HCT116 (cell line): Measurements from ENCODE around the gene FOXK2. TPM values are rescaled to one million over a fixed set of nuclear protein-coding genes. Genes with fewer than 3 reads are reported as not detected.

ENCODE experiments used
- ATAC-seq: fragments of 200-7000 bp; cut with Tn5 transposase; 2 replicates; pipeline ENCODE4 v1.9.1; 2020; ENCODE audit warnings: mild to moderate bottlenecking, moderate library complexity
- BruUV-seq: library from RNA; stranded (reverse); fragments of 400-500 nt; replicated peaks from 2 replicates; lab custom pipeline; 2021; lab: Mats Ljungman, UMichigan
- CTCF ChIA-PET: fragments of 300-600 bp; sonication (Branson Sonifier 250); formaldehyde crosslinking; loops from one replicate; lab custom pipeline; 2021; ENCODE audit warnings: antibody characterized with exemption; lab: Charles Lee
- POLR2A ChIA-PET: fragments of 300-600, 350-600 bp; sonication (Branson Sonifier 250); formaldehyde crosslinking; loops from one replicate; lab custom pipeline; 2021; ENCODE audit warnings: antibody characterized with exemption; lab: Charles Lee
- RAD21 ChIA-PET, 2 experiments: fragments of 300-600 bp; sonication (Branson Sonifier 250); formaldehyde crosslinking; loops; one replicate each; lab custom pipeline; 2023; ENCODE audit warnings: low total read pairs in 2 of 2; ENCODE audit not compliant: uncharacterized antibody in 2 of 2, unreplicated experiment in 2 of 2, low non-redundant PET in 1 of 2; lab: Charles Lee
- DNase-seq: peaks from one replicate; pipeline ENCODE4 v3.0.0-alpha.2; 2010; ENCODE audit warnings: low read depth, low spot score
- H2AFZ ChIP-seq: fragments of 200-600 bp; shearing (Covaris generic), sonication (generic); 2 replicates; pipeline ENCODE4 v1.6.1; 2017; ENCODE audit warnings: low read depth, mixed run types, mixed read lengths, antibody characterized with exemption, low read length; ENCODE audit not compliant: poor library complexity, severe bottlenecking
- H3K27ac ChIP-seq: 2 replicates; pipeline ENCODE4 v1.5.1; 2012; ENCODE audit warnings: low read depth, low read length
- H3K27me3 ChIP-seq: fragments of 200-600 bp; sonication (generic); 2 replicates; pipeline ENCODE4 v1.6.1; 2016; ENCODE audit warnings: mixed run types, low read length, mixed read lengths; ENCODE audit not compliant: insufficient read depth
- H3K36me3 ChIP-seq, 2 experiments: fragments of 200-500 bp in 1 of 2; fragments of 200-600 bp in 1 of 2; sonication (Bioruptor generic) in 1 of 2; sonication (generic) in 1 of 2; 2 replicates each; pipeline versions ENCODE4 v1.5.1 to v1.6.1; 2014 to 2016; ENCODE audit warnings: low read length in 2 of 2, inconsistent platforms in 1 of 2, mixed read lengths in 1 of 2, mixed run types in 1 of 2; ENCODE audit not compliant: insufficient read depth in 2 of 2, control insufficient read depth in 1 of 2
- H3K4me1 ChIP-seq, 2 experiments: fragments of 200-600 bp in 1 of 2; sonication (generic) in 1 of 2; 2 replicates each; pipeline versions ENCODE4 v1.5.1 to v1.6.1; 2012 to 2017; ENCODE audit warnings: low read length in 2 of 2, inconsistent platforms in 1 of 2, mild to moderate bottlenecking in 1 of 2, mixed read lengths in 1 of 2, mixed run types in 1 of 2, moderate library complexity in 1 of 2; ENCODE audit not compliant: insufficient read depth in 2 of 2, control insufficient read depth in 1 of 2
- H3K4me2 ChIP-seq: fragments of 200-600 bp; sonication (generic); 2 replicates; pipeline ENCODE4 v1.6.1; 2017; ENCODE audit warnings: mixed run types, low read length, mixed read lengths
- H3K4me3 ChIP-seq, 2 experiments: fragments of 200-600 bp in 1 of 2; sonication (generic) in 1 of 2; replicated peaks in 1 of 2; 2 replicates each; pipeline ENCODE4 v1.5.1; 2011 to 2016; ENCODE audit warnings: low read length in 2 of 2, control low read depth in 1 of 2, low read depth in 1 of 2, mild to moderate bottlenecking in 1 of 2, mixed read lengths in 1 of 2, mixed run types in 1 of 2
- H3K79me2 ChIP-seq: fragments of 200-600 bp; sonication (generic); 2 replicates; pipeline ENCODE4 v1.6.1; 2017; ENCODE audit warnings: mild to moderate bottlenecking, mixed run types, low read length, moderate library complexity, mixed read lengths; ENCODE audit not compliant: insufficient read depth
- H3K9ac ChIP-seq: fragments of 200-600 bp; sonication (generic); 2 replicates; pipeline ENCODE4 v1.6.1; 2016; ENCODE audit warnings: low read length, mixed read lengths
- H3K9me2 ChIP-seq: fragments of 200-600 bp; sonication (generic), shearing (Covaris generic); 2 replicates; pipeline ENCODE4 v1.6.1; 2017; ENCODE audit warnings: mixed run types, mild to moderate bottlenecking, moderate library complexity; ENCODE audit not compliant: insufficient read depth
- H3K9me3 ChIP-seq, 2 experiments: fragments of 200-500 bp in 1 of 2; fragments of 200-600 bp in 1 of 2; sonication (Bioruptor generic) in 1 of 2; sonication (generic) in 1 of 2; 2 replicates each; pipeline ENCODE4 v1.6.1; 2014 to 2017; ENCODE audit warnings: low read length in 2 of 2, mixed read lengths in 2 of 2, inconsistent platforms in 1 of 2, low read depth in 1 of 2, mild to moderate bottlenecking in 1 of 2, mixed run types in 1 of 2, moderate library complexity in 1 of 2; ENCODE audit not compliant: control insufficient read depth in 1 of 2, insufficient read depth in 1 of 2
- H4K20me1 ChIP-seq: fragments of 200-600 bp; sonication (generic), shearing (Covaris generic); 2 replicates; pipeline ENCODE4 v1.6.1; 2017; ENCODE audit warnings: mixed run types, mild to moderate bottlenecking, moderate library complexity; ENCODE audit not compliant: insufficient read depth
- ELF1 ChIP-seq: IDR thresholded peaks from 2 replicates; pipeline ENCODE4 v1.6.1; 2012; ENCODE audit warnings: low read depth, borderline replicate concordance
- POLR2A ChIP-seq: IDR thresholded peaks from 2 replicates; pipeline ENCODE4 v1.7.0; 2011; ENCODE audit warnings: borderline replicate concordance; ENCODE audit not compliant: insufficient read depth, insufficient read length; ENCODE audit errors: extremely low read depth
- SIN3A ChIP-seq: IDR thresholded peaks from 2 replicates; pipeline ENCODE4 v1.6.1; 2012; ENCODE audit warnings: low read depth
- SP1 ChIP-seq: IDR thresholded peaks from 2 replicates; pipeline ENCODE4 v1.6.1; 2012; ENCODE audit warnings: low read depth
- SRF ChIP-seq: IDR thresholded peaks from 2 replicates; pipeline ENCODE4 v1.6.1; 2012; ENCODE audit warnings: low read depth
- ZNF274 ChIP-seq: fragments of 200-500 bp; sonication (Bioruptor generic); IDR thresholded peaks from 2 replicates; pipeline ENCODE4 v1.6.1; 2014; ENCODE audit warnings: mild to moderate bottlenecking, low read depth, low read length, inconsistent platforms
- intact Hi-C: fragments of 100-400 bp; cut with micrococcal nuclease; formaldehyde crosslinking; loops from 2 replicates; pipeline ENCODE4 v1.10.0; 2022
- total RNA-seq: library from RNA; stranded (reverse); gene quantifications from one replicate; pipeline ENCODE4 v1.2.1, GENCODE V29; 2021; ENCODE audit not compliant: unreplicated experiment
- TF ChIP-seq, protein P1 (sequence below): IDR thresholded peaks from 2 replicates; pipeline ENCODE4 v1.6.1; 2012

The FOXK2 gene
- total RNA-seq, 1 experiment from 2014 or later, result 122 TPM

DNA sequence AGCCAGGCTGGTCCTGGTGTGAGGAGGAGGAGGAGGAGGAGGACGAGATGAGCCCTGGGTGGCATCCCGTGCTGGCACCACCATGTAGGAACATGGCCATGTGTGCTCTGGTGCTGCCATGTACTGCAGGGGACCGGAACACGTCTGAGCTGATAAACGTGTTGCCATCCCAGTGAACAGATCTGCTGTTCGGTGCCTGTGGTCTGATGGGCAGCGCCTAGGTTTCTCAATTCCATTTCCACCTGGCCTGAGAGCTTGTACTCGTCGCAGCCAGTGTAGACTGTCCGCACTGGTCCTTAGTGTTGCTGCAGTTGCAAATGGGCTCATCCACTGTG is 28.4 kb upstream of the FOXK2 start:
- POLR2A ChIA-PET, result no interaction called here
- ATAC-seq, result no peak
- CTCF ChIA-PET, result no interaction called here
- H2AFZ ChIP-seq, result no peak overlapping the region
- RAD21 ChIA-PET, result no interaction called here
- H3K79me2 ChIP-seq, result no peaks in the 10 kb centered on the region
- DNase-seq, result no peak
- H3K9ac ChIP-seq, result no peak overlapping the region
- no peaks in the 10 kb centered on the region for H3K9me2 ChIP-seq
- H3K4me2 ChIP-seq, result no peak overlapping the region
- no TSS peak for BruUV-seq
- TF ChIP-seq SP1, result no peak
- no peaks in the 10 kb centered on the region for H3K9me3 ChIP-seq
- no peak overlapping the region for H3K4me3 ChIP-seq
- no peaks in the 10 kb centered on the region for H3K27me3 ChIP-seq
- peaks cover 6 to 7% of the 10 kb centered on the region in 2 experiments; a peak in 1 of 4 replicates for H3K36me3 ChIP-seq
- intact Hi-C loops, result loop anchor here (5.0 kb wide), 1 partner anchor 36 kb away; no protein-coding TSS in a partner anchor
- H3K4me1 ChIP-seq, result peaks cover 31 to 39% of the 10 kb centered on the region in 2 experiments
- H4K20me1 ChIP-seq, result no peaks in the 10 kb centered on the region
- H3K27ac ChIP-seq, result no peak overlapping the region

DNA sequence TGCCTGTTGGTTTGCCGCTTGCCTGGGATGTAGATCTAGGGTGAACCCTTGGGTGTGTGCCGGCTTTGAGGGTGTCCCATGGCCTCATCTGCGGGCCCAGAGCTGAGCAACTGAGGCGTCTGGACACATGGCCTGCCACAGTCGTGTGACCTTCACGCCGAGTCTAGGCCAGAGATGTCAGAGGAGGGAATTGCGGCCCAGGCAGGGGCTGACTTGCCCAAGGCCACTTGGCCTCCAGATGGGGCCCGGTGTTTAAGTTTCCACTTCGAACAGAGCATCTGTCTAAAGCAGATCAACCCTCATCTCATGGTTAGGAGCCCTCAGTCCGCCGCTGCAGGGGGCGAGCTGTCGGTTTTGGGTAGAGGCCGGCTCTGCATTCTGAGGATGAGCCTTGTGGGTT is 28.0 kb upstream of the FOXK2 start:
- ChIA-PET RAD21 (no interaction called here), POLR2A (no interaction called here), CTCF (interaction anchor here (0.7 kb wide), 1 partner anchor 15 kb away, joined by 3 read pairs; no protein-coding TSS in a partner anchor)
- H3K4me1 ChIP-seq, result peaks cover 34 to 43% of the 10 kb centered on the region in 2 experiments
- H4K20me1 ChIP-seq, result no peaks in the 10 kb centered on the region
- no peak for ATAC-seq
- no peak overlapping the region for H3K27ac ChIP-seq
- no peaks in the 10 kb centered on the region for H3K9me2 ChIP-seq
- H3K27me3 ChIP-seq, result no peaks in the 10 kb centered on the region
- no peaks in the 10 kb centered on the region for H3K9me3 ChIP-seq
- intact Hi-C loops, result loop anchor here (5.0 kb wide), 1 partner anchor 36 kb away; no protein-coding TSS in a partner anchor
- H3K36me3 ChIP-seq, result peaks cover 6 to 7% of the 10 kb centered on the region in 2 experiments; a peak in 1 of 4 replicates
- no peaks in the 10 kb centered on the region for H3K79me2 ChIP-seq
- no peak overlapping the region for H3K4me2 ChIP-seq
- no peak overlapping the region for H3K9ac ChIP-seq
- BruUV-seq, result no TSS peak
- no peak overlapping the region for H3K4me3 ChIP-seq
- DNase-seq, result no peak
- H2AFZ ChIP-seq, result no peak overlapping the region
- no peak for TF ChIP-seq ELF1
- TF ChIP-seq ZNF274, result no peak
- no peak for TF ChIP-seq SIN3A
- TF ChIP-seq, protein P1, sequence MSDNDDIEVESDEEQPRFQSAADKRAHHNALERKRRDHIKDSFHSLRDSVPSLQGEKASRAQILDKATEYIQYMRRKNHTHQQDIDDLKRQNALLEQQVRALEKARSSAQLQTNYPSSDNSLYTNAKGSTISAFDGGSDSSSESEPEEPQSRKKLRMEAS, result no peak
- TF ChIP-seq SRF, result no peak
- no peak for TF ChIP-seq POLR2A
